Epidermal melanocyte (primary cell): ENCODE data around the gene CTSD.
"Not testable (repeated sequence)": the region's sequence is repeated elsewhere in the genome, so short reads cannot be mapped to it uniquely, and the experiment has no call there.

Experiments used
- DNase-seq: peaks from one replicate; pipeline ENCODE4 v3.0.0; 2011; ENCODE audit warnings: low spot score; ENCODE audit not compliant: insufficient read length

CTSD gene

DNA sequence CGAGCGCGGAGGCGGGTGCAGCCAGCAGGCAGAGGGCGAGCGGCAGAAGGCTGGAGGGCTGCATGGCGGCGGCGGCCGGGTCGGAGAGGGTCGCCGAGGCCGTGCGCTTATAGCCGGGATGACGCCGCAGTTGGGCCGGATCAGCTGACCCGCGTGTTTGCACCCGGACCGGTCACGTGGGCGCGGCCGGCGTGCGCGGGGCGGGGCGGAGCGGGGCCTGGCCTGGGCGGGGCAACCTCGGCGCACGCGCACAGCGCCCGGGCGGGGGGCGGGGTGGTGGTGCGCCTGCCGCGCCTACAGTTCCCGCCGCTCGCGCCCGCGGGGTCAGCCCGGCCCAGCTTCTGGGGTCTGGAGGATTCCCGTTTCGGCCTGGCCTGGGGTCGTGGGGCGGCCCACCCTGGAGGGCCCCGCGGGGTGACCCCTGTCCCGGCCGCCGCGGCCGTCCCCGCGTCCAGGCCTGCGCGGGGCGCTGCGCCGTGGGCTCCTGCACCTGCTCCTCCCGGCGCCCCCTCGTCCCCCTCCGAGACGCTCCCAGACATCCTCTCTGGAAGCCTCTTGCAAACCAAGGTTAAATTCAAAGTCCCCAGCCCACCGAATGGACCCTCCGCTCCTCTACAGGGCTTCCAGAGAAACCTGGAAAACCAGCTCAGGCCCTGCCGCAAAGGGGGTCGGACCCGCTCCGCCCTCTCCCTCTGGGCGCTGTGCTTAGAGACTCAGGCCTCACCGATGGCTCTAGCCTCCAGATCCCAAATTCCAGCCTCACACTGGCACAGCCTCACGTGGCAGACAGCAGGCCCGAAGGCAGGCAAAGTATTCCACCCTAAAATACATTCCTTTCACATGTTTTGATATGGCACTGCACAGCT, at the start of gene CTSD:
Gene CTSD, minus strand, starts transcription at position 132 of the 866 bp plus-strand sequence. Its CDS starts 68 bp downstream, at position 64.
- DNase-seq = peak; percentile 99

DNA sequence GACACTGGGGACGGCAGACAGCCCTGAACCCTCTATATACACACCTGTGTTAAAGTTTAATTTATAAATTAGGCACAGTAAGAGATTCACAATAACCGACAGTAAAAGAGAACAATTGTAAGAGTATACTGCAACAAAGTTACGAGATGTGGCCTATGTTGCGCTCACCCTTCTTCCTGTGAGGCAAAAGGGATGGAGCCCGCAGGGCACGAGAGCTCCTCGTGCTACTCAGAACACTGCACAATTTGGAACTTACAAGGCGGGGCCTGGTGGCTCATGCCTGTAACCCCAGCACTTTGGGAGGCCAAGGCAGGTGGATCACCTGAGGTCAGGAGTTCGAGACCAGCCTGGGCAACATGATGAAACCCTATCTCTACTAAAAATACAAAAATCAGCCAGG, 49.6 kb upstream of the CTSD start:
- not testable (repeated sequence) for DNase-seq

DNA sequence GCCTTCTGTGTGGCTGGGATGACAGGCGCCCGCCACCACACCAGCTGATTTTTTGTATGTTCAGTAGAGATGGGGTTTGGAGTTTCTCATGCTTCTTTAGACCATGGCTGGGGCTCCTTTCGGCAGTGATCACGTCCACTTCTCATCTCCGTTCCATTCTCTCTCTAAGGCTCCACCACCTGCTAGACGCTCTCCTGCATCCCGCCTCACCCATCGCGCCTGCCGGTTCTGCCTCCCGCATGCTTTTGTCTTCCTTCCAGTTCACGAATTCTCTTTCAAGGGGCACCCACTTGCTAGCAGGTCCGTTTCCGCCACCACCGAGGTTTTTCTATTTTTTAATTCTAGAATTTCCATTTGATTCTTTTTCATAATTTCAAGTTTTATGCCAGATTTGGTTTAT, 49.1 kb upstream of the CTSD start:
- no peak for DNase-seq

DNA sequence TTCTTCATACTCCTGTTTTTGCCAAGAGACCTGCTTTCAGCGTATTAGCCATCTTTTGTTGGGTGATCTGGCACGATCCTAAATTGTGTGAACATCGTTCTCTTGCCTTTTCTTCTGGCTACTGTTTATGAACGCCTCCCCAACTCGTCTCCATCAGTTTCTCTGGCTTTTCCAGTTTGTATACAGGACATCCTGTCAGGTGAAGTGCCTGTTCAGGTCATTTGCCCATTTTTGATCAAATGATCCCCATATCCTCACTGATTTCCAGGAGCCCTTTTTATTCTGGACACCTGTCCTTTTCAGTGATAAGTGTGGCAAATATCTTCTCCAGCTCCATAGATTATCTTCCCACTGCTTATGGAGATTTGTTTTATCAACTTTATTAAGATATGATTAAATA, 48.5 kb upstream of the CTSD start:
- DNase-seq = no peak

DNA sequence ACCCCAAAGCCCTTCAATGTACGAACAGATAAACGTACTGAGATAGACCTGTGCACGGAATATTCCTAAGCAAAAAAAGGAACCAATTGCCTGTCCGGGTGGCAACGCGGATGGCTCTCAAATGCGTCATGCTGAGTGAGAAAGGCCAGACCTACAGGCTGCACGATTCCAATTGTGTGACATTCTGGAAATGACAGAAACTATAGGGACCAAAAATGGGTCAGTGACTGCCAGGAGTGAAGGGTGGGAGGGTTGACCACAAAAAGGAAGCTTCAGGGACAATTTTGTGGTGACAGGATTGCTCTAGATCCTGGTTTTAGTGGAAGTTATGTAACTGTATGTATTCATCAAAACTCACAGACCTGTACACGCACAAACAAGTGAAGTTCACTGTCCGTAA, 47.0 kb upstream of the CTSD start:
- no peak for DNase-seq

DNA sequence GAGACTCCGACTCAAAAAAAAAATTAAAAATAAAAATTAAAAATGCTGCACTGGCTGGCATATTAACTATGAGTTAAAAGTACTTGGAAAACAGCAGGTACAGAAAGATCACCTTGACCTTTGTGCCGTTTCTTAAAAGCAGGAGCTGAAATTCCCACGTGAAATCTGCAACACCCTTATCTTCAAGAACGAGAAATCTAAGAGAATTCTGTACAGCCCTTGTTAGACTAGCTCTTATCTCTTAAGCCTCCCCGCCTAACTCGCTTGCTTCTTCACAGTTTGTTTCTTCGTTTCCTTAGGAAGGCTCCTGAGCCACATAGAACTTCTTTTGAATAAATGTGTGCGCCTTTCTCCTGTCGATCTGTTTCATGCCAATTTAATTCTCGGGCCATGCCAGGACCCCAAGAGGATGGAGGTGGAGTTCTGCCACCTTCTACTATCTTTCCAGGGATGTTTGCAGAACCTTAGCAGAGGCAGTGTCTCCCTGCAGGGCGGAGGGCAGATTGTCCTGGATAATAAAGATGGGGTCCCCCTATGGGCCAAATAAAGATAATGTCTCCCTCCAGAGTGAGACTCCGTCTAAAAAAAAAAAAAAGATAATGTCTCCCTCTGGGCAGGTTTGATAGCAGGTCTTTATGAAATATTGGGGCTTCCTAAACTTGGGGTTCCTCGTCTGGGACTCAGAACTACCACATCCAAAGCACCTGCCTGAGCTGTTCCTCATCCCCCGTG, 43.7 kb upstream of the CTSD start:
- DNase-seq = no peak

DNA sequence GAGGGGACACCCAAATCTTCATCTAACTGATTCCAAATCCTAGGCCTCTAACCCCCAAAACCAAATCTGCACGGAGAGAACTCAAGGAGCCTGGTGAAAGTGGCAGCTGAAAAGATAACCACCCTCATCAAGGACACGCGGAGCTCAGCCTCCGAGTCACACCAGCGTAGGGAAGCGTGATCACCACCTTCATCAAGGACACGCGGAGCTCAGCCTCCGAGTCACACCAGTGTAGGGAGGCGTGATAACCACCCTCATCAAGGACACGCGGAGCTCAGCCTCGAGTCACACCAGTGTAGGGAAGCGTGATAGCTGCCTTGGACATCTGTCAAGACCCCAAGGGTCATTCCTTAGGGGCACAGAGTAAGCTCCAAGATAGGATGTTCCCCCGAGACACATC, 41.8 kb upstream of the CTSD start:
- no peak for DNase-seq

DNA sequence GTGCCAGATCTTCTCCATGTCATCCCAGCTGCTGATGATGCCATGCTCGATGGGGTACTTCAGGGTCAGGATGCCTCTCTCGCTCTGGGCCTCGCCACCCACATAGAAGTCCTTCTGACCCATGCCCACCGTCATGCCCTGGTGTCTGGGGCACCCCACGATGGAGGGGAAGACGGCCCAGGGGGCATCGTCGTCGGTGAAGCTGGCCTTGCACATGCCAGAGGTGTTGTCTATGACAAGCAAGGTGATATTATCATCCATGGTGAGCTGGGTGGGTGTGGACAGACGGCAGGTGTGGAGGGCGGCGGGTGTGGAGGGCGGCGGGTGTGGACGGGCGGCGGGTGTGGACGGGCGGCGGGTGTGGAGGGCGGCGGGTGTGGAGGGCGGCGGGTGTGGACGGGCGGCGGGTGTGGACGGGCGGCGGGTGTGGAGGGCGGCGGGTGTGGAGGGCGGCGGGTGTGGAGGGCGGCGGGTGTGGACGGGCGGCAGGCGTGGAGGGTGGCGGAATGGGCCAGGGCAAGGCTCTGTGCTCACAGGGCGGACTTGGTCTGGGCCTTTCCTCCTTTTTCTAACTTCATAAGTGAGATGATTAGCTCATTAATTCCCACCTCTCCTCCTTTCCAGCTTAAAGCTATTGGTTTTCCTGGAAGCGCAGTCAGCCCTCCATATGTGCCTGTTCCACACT, 40.2 kb upstream of the CTSD start:
- not testable (repeated sequence) for DNase-seq

DNA sequence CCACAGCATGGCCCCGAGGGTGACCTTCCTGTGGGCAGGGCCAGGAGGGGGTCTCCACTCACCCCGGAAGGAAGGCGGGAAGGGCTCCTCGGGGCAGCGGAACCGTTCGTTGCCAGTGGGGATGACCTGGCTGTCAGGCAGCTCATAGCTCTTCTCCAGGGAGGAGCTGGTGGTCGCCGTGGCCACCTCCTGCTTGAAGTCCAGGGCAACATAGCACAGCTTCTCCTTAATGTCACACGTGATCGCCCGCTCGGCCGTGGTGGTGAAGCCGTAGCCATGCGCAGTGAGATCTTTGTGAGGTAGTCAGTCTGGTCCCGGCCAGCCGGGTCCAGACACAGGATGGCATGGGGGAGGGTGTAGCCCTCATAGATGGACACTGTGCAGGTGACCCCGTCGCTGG, 39.5 kb upstream of the CTSD start:
- DNase-seq = no peak

DNA sequence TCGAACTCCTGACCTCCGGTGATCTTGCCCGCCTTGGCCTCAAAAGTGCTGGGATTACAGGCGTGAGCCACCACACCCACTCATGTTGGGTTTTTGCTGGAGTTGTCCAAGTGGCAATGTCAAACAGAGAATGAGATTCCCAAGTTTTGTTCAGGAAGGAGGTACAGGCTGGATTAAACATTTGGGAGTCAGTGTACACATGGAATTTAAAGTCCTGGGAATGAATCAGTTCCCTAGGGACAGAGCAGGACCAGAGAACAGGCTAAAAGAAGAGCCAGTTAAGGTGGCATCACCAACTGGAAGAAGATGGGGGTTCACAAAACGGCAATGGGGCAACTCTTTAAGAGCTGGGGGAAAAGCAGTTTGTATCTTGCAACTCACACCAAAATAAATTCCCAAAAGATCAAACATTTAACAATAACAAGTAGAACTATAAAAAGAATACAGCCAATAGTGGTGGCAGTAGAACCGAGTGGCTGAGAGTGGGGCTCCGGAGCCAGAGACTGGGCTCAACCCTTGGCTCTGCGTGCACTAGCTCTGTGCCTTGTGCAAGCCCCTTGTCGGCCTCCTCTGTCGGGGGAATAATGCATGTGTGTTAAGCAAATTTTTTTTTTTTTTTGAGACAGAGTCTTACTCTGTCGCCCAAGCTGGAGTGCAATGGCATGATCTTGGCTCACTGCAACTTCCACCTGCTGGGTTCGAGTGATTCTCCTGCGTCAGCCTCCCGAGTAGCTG, 33.8 kb upstream of the CTSD start:
- no peak for DNase-seq

DNA sequence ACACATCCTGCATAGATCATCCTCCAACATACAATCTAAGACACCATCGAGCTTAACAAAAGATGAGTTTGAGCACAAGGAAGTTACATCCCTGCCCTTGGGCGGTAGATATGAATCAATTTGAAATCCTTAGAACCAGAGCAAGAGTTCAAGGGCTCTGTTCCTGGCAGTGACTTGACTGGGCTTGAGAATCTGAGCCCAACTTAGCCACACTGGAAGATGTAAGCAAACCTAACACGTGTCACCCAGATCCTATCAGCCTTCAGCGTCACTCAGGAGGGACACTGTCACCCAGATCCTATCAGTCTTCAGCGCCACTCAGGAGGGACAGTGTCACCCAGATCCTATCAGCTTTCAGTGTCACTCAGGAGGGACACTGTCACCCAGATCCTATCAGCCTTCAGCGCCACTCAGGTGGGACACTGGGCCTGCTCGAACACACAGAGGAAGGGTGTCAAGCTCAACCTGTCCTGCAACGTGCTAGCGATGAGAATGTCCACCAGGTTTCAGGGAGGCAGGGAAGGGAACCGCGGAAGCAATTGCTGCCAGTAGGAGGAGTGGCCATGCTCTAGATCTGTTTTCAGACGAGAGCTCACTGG, 32.8 kb upstream of the CTSD start:
- no peak for DNase-seq

DNA sequence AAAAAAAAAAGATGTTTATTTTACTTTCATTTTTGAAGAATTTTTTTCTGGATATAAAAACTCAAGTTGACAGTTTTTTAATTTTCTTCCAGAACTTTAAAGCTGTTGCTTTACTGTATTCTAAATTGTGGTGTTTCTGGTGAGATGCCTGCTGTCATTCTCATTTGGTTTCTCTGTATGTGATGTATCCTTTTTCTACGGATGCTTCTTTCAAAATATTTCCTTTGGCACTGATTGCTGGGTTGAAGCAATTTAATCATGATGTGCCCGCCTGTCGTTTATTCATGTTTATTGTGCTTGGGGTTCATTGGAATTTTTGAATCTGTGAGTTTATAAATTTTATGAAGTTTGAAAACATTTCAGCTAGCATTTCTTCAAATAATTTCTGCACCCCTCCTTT, 29.4 kb upstream of the CTSD start:
- no peak for DNase-seq

DNA sequence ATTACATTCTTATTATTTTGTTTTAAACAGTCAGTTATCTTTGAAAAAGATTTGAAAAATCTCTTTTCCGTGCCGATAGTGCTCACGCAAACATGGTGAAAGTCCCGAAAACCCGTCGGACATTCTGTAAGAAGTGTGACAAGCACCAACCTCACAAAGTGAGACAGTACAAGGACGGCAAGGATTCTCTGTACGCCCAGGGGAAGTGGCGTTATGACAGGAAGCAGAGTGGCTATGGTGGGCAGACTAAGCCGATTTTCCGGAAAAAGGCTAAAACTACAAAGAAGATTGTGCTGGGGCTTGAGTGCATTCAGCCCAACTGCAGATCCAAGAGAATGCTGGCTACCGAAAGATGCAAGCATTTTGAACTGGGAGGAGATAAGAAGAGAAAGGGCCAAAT, 28.7 kb upstream of the CTSD start:
- no peak for DNase-seq

DNA sequence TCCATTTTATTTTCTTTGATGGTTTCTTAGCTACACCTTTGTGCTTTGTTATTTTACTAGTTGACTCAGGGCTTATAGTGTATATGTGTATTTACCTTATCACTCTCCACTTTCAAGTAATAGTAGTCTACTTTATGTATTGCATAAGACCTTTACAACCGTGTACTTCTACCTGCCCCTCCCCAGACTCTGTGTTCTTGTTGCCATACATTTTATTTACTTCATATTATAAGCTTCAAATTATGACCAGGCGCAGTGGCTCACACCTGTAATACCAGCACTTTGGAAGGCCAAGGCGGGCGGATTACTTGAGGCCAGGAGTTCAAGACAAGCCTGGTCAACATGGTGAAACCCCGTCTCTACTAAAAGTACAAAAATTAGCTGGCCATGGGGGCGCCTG, 28.2 kb upstream of the CTSD start:
- DNase-seq = no peak

DNA sequence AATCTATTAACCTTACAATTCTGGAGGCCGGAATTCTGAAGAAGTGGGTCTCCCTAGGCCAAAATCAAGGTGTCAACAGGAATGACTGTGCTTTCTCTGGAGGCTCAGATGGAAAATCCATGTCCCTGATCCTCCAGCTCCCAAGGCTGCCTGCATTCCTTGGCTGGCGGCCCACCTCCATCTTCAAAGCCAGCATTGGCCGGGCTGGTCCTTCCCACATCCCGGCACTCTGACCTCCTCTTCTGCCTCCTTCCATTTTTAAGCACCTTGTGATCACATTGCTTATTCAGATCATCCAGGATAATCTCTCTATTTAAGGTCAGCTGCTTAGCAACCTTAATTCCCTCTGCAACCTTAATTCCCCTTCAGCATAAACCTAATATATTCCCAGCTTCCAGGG, 22.7 kb upstream of the CTSD start:
- DNase-seq = no peak

DNA sequence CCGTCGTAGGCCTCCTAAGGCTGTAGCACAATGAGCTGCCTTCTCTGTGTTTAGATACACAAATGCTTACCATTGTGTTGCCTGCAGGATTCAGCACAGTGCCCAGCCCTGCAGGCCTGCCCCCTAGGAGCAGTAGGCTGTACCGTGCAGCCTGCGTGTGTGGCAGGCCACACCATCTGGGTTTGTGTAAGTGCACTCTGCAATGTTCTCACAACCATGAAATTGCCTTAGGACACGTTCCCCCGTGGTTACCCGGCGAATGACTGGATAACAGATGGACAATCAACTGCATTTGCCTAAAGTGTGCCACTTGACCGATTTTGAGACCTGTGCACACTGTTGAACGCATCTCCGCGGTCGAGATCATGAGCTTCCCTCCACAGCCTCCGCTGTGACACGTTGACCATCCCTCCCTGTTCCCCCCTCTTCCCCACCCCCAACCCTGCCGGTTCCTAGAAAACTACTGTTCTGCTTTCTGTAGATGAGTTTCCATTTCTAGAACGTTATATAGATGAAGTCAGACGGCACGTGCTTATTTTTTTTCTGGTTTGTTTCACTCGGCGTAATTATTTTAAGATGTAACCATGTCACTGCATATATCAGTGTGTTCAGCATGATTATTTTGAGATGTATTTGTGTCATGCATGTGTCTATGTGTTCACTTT, 22.2 kb upstream of the CTSD start:
- DNase-seq = peak; percentile 57

DNA sequence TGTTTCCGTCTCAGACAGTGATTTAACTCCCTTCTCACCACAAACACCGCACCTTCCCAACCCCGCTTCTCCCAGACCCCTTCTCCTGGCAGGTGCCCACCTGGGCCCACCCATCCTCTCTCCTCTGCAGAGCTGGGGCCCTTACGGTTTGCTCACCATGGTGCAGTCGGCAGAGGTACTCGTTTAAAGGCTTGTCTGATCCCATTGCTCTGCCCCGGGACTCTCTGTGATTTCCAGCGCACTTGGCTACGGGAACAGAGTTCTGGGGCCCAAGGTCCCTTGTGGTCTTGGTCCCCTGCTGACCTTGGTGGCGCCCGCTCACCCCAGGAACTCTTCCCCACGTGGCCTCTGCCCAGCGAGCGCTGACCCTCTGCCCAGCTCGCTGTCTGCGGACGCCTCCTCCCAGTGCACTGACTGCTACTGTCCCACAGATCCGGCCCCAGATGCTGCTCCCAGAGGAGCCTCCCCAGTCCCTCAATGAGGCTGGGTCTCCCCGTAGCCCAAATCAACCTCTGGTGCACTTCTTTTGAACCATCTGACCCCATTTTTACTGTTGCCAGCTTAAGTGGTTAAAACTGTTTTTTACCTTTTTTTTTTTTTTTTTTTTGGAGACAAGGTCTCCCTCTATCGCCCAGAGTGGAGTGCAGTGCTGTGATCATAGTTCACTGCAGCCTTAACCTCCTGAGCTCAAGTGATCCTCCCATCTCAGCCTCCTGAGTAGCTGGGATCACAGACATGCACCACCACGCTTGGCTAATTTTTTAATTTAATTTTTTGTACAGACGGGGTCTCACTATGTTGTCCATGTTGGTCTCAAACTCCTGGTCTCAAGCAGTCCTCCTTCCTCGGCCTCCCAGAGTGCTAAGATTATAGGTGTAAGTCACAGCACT, 21.3 kb upstream of the CTSD start:
- no peak for DNase-seq

DNA sequence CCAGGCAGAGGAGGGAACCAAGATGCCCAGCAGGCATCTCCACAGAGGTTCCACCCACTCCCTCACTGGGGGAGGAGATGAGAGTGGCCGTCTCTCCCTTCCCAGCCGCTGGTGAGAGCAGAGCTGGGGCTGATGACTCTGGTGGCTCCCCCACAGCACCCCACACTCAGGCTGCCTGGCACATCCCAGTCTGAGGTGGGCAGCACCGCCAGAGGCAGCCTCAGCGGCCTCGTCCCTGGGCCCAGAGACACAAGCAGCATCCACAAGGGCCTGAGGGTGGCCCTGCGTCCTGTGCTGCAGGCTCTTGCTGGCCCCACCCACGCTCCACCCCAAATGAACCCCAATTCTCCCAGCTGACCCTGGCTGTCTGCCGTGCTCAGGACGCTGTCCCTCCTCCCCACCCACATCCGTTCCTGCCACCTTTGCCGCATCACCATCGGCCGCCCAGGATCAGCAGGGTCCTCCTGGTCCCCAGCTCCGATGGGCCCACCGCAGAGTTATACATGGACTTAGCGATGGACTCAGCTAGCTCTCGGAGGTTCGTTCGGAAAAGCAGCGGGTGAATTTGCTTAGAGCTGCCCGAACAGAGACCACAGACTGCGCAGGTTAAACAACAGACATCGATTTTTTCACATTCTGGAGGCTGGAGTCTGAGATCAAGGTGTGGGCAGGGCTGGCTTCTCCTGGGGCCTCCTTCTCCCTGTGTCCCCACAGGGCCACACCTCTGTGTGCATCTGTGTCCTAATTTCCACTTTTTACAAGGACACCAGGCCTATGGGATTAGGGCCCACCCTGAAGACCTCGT, 20.2 kb upstream of the CTSD start:
- no peak for DNase-seq
